OCI-LY1 (cell line): Measurements from ENCODE around the gene TBCD.

ENCODE experiments used
- EZH2 ChIP-seq: fragments of 200-600 bp; sonication (generic), shearing (Covaris generic); IDR thresholded peaks from 2 replicates; pipeline ENCODE4 v1.8.0; 2017; ENCODE audit warnings: borderline replicate concordance, mixed run types, mild to moderate bottlenecking, antibody characterized with exemption, low read length, moderate library complexity, mixed read lengths
- TF ChIP-seq, protein P1 (sequence below): fragments of 200-600 bp; sonication (generic), shearing (Covaris generic); IDR thresholded peaks from 2 replicates; pipeline ENCODE4 v1.5.1; 2017; ENCODE audit warnings: mild to moderate bottlenecking, antibody characterized with exemption, low read length, moderate library complexity, mixed read lengths

DNA sequence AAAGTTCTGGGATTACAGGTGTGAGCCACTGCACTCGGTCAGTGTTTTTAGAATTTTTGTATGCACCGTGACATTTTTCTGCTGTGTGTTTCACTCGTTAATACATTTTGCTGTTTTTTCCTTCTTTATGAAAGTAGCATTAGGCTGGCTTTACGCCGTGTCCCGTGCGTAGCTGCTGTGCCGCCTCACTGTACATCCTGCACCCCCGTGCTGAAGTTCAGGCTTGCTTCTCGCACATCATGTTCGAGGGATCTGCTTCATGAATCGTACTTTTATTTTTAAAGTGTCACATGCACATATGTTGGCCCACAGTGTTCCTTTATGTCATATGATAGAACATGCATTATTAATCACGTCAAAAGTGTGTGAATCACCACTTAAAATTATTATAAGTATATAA is 172.3 kb downstream of the TBCD start:
- TF ChIP-seq, protein P1, sequence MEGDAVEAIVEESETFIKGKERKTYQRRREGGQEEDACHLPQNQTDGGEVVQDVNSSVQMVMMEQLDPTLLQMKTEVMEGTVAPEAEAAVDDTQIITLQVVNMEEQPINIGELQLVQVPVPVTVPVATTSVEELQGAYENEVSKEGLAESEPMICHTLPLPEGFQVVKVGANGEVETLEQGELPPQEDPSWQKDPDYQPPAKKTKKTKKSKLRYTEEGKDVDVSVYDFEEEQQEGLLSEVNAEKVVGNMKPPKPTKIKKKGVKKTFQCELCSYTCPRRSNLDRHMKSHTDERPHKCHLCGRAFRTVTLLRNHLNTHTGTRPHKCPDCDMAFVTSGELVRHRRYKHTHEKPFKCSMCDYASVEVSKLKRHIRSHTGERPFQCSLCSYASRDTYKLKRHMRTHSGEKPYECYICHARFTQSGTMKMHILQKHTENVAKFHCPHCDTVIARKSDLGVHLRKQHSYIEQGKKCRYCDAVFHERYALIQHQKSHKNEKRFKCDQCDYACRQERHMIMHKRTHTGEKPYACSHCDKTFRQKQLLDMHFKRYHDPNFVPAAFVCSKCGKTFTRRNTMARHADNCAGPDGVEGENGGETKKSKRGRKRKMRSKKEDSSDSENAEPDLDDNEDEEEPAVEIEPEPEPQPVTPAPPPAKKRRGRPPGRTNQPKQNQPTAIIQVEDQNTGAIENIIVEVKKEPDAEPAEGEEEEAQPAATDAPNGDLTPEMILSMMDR: no peak
- TF ChIP-seq EZH2: no peak
